Stimulated activated CD8-positive, alpha-beta memory T cell treated with anti-CD3 and anti-CD28 coated beads, Interleukin-7, amount 100 ng/mL, for 4 hours (primary cell): ENCODE results near the gene CRY1.
"Not testable (repeated sequence)": the region's sequence is repeated elsewhere in the genome, so short reads cannot be mapped to it uniquely, and the experiment has no call there.

Source experiments
- DNase-seq, 2 donors: peaks; one replicate each; pipeline ENCODE4 v3.0.0-alpha.2; 2020; ENCODE audit warnings: low read depth in 2 of 2

CRY1 gene

DNA sequence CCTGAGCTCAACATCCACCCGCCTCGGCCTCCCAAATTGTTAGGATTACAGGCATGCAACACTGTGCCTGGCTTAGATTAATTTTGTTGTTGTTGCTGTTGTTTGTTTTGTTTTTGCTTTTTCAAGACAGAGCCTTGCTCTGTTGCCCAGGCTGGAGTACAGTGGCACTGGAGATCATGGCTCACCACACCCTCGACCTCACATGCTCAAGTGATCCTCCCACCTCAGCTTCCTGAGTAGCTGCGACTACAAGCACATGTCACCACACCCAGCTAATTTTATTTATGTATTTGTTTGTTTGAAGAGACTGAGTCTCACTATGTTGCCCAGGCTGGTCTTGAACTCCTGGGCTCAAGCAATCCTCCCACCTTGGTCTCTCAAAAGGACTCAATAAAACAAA is 26.7 kb downstream of the CRY1 start:
- DNase-seq = no peak

DNA sequence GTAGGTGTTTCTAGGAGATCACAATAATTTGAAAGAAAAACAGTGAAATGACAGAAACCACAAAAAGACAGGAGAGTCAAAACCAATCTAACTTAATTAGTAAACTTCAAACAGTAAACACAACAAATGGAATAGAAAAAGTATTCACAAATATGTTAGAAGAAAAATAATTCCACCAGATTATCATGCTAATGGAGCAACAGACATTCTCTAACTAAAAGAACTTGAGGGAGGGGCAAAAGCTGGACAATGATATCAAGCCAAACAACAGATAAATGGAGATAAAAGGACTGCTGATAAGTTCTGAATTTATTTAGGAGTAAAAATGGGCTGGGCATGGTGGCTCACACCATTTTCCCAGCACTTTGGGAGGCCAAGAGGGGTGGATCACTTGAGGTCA is 28.7 kb downstream of the CRY1 start:
- no peak for DNase-seq

DNA sequence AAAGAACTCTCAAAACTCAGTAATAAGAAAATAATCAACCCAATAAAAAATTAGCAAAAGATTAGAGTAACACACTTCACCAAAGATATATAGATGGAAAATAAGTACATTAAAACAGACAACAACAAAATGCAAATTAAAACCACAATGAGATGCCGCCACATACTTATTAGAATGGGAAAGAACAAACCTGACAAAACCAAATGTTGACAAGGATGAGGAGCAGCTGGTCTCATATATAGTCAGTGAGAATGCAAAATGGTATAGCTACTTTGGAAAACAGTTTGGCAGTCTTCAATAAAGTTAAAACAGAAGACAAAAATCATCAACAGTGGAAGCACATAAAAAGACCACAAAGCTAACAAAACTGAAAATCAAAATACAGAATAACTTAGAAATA is 29.1 kb downstream of the CRY1 start:
- DNase-seq = no peak

DNA sequence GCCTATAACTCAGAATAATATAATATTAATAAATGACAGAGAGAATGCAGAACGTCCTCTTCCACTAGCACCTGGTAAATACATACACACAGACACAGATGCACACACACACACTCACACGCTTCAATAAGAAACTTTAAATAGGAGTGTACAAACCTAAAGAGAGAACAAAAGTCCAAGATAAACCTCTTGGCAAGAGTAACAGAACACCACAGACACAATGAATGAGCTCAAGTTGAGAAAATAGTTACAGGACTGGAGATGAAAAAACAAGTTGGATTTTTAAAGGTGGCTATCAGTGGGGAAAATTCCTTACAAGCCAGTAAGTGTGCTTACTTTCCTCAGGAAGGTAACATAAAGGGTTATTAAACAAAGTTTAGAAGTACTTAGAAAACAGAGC is 35.2 kb downstream of the CRY1 start:
- DNase-seq = no peak

DNA sequence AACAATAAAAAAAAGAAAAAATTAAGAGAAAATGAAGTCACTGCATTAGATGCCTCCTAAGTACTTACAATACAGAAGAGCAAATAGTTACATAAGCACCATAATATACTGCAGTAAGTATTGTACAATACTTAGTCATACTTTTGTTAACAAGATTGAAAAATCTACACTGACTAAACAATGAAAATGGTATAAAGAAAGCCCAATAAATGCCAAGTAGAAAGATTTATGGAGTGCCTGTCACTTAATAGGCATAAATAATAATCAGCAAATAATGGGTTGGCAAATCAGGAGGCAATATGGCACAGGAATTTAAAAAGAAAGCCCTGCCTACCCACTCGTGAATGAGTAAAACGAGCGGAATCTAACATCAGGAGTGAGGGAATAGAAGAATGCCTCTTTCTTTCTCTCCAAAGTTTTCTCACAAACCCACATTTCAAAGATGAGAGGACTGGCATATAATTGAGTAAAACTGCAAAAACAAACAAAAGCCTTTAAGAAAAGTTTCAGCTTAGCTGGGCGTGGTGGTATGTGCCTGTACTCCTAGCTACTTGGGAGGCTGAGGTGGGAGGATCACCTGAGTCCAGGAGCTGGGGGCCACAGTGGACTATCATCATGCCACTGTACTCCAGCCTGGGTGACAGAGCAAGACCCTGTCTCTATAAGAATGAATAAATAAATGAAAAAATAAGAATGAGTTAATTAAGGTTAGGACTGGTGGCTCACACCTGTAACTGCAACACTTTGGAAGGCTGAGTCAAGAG is 36.1 kb downstream of the CRY1 start:
- no peak for DNase-seq

DNA sequence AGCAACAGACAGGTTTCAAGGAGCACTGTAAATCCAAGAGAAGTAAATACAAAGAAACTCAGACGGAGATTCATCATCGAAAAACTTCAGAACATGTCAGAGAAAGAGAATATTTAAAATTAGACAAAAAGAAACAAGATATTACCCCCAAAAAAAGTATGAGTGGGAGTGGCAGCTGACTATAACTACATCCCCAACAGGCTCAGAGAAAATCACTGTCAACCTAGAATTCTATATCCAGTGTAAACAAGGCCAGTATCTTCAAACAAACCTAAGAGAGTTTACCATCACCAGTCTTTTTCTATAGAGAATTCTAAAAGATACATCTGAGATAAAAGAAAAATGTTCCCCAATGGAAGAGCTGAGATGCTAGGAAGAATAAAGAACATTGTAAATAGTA is 39.6 kb downstream of the CRY1 start:
- no peak for DNase-seq

DNA sequence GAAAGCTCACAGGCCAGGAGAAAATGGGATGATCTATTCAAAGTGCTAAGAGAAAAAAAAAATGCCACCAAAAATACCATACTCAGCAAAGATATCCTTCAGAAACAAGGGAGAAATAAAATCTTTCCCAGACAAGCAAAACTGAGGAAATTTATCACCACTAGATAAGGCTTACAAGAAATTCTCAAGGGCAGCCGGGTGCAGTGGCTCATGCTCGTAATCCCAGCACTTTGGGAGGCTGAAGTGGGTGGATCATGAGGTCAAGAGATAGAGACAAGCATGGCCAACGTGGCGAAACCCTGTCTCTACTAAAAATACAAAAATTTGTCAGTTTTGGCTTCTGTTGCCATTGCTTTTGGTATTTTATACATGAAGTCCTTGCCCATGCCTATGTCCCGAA is 48.2 kb downstream of the CRY1 start:
- no peak for DNase-seq

DNA sequence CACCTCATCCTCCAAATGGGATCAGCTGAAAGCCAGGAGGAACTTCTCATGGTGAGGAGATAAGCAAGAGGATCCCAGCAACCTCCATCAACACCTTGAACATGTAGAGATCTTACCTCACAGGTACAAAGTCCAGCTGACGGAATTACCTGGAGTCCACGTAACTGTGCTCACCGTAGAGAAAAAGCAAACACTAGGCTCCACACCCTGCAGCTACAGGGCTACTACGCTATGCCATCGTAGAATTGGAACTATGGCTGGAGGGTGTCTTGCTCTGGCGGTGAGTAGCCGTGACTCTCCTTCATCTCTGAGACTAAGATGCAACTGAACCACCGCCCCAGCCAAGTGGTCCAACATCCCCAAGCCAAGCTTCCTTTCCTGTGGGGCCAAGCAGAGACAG is 50.5 kb downstream of the CRY1 start:
- DNase-seq = no peak

DNA sequence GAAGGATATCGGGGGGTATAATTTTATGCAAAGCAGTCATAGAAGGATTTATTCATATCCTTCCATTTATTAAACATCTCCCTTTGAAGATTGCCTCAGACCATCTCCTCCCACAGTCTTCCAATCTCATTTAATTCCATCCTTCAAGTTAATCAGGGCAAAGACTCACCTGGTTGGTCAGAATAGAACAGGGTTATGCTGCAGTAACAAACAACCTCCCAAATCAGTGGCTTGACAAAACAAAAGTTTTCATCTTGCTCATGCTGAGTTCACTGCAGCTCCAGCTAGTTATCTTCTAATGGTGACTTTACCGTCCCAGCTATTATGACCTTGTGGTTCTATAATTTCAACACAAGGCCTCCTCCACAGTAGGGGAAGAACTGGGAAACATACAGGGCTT is 57.6 kb downstream of the CRY1 start:
- no peak for DNase-seq

DNA sequence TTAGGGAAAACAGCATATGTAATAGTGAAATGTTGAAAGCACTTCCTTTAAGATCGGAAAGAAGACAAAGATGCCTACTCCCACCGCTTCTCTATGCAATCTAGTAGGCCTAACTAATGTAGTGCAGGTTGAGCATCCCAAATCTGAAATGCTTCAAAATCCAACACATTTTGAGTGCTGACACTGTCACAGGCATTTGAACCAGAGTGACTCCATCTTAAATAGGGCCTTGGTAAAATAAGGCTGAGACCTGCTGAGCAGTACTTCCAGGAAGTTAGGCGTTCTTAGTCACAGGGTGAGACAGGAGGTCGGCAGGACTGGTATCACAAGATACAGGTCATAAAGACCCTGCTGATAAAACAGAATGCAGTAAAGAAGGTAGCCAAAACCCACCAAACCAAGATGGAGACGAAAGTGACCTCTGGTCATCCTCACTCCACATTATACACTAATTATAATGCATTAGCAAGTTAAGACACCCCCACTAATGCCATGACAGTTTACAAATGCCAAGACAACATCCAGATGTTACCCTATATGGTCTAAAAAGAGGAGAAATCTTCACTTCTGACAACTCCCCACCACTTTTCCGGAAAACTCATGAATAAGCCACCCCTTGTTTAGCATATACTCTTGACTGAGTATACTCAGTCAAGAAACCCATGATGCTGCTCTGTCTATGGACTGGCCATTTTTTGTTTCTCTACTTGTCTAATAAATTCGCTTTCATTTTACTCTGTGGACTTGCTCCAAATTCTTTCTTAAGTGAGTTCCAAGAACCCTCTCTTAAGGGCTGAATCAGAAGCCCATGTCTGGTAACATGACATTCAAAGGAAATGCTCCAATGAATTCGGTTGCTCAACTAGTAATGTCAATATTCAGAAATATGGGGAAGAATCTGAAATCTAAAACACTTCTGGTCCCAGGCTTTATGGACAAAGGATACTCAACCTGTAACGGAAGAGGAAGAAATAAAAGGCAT is 59.3 kb downstream of the CRY1 start:
- no peak for DNase-seq

DNA sequence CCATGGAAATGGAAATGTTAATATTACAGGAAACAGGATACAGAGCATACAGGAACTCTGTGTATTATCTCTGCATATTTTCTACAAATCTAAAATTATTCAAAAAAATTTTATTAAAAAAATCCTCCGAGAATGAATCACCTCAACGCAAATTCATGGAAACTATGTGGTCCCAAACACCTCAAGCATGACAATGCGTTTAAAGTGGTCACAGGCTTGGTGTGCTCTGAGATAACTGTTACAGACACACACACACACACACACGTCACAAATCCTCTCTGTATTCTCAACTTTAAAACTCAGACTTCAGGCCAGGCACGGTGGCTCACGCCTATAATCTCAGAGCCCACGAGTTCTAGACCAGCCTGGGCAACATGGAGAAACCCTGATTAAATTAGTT is 61.1 kb downstream of the CRY1 start:
- no peak for DNase-seq

DNA sequence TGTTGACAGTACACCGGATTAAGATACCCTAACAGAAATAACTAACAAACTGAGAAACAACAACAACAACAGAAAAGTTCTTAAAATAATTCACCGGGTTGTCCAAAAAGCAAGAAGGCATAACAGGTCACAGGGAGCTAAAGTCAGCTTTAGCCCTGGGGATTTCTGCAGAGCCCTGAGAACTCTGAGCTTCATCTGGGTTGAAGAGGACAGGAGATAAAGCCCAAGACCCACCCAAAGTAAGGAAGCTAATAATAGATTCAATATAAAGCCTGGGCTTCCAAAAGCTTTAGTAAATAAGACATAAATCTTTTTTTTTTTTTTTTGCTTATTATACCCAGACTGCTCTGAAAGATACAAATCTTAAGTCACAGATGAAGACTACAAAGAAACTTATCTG is 62.3 kb downstream of the CRY1 start:
- DNase-seq = no peak

DNA sequence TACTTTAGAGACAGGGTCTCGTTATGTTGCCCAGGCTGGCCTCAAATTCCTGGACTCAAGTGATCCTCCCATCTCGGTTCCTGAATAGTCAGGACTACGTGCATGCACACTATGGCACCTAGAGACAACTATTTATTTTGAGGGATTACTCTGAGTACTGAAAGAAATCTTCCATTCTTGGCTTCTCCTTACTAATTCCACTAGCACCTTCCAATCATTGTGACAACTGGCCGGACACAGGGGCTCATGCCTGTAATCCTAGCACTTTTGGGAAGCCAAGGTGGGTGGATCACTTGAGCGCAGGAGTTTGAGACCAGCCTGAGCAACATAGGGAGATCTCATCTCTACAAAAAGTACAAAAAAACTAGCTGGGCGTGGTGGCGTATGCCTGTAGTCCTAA is 64.3 kb downstream of the CRY1 start:
- DNase-seq = no peak

DNA sequence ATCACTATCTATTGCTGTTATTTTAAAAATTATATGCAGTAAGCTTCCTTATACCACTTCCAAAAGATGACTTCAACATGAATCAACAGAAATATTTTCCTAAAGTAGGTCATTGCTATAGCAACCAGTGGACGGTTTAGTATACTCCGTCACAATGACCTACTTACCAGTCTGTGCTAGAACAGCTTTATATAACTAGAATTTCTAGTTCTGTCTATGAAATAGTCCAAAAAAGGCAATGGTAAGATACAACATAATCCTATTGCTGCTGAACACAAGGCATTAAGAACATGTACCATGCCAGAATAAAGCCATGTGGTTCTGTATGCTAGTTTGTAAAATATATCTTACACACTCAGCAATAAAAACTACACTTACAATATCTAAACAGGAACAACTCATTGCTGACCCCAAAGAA is 65.7 kb downstream of the CRY1 start:
- no peak for DNase-seq

DNA sequence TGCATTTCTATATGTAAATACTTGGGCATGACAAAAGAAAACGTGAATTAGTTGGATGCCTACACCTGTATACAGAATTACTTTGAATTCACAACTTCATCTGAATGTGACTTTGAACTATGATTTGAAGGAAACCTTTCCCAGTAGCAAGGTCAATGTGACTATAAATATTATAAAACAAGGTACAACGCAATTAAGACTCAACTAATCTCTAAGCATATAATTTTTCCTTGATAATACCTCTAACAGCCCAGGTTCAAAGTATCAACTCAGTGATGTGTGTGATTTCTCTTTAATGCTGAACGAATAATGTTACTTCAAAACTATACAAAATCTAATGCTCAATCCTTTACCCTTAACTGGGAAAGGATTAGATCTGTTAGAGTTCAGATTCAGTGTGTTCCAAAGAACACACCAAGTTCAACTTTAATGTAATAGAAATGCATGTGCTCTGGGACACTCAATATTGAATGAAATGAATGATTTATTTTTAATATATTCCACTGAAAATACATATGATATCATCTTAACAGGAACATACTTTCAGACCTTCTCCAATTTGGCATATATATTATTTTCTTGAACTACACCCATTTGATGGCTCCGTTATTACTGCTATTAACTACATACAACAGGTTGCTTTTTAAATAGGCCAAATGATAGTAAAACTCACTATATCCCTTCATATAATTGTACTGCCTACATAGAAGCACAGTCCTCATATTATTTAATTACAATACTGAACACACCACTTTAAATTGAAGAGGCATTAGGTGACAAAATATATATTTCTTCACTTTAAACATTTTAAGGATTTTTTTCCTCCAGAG is 66.3 kb downstream of the CRY1 start:
- DNase-seq = no peak

DNA sequence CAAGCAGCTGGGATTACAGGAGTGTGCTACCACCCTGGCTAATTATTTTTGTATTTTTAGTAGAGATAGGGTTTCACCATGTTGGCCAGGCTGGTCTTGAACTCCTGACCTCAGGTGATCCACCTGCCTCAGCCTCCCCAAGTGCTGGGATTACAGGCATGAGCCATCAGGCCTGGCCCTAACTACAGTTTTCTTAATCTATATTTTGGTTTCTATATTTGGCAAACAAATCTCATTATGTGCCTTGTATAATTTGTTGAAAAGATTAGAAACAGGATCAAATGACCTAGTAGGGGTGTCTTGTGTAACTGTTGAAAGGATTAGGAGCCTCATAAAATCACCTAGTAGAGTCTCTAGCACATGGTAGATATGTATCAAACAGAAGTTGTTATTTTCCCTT is 67.0 kb downstream of the CRY1 start:
- DNase-seq = not testable (repeated sequence)

DNA sequence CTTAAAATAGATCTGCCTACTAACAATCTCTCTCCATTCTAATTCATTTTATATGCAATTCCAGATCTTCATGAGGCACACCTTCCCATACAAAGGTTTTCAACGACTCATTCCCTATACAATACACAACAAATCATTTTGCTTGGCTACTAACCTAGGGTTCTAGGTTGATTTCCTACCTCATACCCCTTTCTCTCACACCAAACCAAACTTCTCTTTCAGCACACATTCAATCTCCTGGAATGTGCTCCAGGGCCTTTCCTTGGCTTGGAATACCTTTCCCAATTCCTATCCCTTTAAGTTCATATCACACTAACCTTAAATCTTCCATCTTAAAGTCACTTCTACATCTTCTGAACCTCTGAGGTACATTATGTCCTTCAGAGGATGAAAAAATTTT is 67.7 kb downstream of the CRY1 start:
- no peak for DNase-seq

DNA sequence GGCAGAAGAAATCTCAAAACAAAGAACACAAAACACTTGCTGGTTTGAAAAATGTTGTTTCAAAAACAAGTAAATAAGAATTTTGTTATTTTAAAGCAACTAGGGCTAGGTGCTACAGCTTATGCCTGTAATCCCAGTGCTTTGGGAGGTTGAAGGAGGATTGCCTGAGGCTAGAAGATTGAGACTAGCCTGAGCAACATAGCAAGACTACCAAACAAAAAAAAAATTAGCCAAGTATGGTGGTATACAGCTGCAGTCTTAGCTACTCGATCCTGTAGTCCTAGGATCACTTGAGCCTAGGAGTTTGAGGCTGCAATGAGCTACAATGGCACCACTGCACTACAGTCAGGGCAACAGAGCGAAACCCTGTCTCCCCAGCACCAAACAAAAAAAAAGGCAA is 73.8 kb downstream of the CRY1 start:
- no peak for DNase-seq

DNA sequence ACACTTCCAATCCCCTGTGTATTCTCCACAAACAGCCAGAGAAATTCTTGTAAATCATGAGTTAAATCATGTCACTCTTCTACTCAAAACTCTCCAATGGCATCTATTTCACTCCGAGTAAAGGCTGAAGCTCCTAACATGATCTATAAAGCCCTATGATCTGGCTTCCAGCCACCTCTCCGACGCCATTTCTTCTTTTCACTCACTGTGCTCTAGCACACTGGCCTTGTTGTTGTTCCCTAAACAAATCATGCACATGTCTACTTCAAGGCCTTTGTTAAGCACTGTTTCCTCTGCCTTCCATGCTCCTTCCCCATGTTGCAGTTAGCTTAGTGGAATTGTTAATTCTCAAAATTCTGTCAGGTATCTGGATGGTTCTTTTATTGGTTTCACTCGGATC is 76.3 kb downstream of the CRY1 start:
- no peak for DNase-seq

DNA sequence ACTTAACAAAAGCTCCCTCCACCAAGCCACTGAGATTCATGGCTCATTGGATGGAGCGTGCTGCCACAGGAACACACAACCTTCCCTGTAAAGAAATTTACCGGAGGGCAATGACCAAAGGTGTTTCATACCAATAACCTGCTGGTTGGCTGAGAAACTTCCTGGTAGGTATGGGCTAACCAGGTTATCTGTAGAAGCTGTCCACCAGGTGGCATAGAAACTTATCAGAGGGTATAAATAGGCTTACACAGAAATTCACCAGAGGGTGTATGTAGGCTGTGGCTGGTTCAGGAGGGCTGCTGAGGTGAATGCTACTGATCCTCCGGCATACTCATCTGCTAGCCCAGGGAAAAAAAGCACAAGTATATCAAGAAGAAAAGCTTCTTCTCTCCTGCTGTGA is 79.3 kb downstream of the CRY1 start:
- no peak for DNase-seq

DNA sequence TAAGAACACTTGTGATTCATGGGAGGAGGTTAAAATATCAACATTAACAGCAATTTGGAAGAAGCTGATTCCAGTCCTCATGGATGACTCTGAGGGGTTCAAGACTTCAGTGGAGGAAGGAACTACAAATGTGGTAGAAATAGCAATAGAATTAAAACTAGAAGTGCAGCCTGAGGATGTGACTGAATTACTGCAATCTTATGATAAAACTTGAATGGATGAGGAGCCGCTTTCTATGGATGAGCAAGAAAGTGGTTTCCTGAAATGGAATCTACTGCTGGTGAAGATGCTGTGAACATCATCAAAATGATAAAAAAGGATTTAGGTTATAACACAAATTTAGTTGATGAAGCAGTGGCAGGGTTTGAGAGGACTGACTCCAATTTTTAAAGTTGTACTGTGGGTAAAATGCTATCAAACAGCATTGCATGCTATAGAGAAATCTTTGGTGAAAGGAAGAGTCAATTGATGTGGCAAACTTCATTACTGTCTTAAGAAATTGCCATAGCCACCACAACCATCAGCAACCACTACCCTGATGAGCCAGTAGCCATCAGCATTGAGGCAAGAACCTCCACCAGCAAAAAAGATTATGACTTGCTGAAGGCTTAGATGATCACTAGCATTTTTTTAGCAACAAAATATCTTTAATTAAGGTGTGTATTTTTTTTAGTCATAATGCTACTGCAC is 80.5 kb downstream of the CRY1 start:
- DNase-seq = no peak

DNA sequence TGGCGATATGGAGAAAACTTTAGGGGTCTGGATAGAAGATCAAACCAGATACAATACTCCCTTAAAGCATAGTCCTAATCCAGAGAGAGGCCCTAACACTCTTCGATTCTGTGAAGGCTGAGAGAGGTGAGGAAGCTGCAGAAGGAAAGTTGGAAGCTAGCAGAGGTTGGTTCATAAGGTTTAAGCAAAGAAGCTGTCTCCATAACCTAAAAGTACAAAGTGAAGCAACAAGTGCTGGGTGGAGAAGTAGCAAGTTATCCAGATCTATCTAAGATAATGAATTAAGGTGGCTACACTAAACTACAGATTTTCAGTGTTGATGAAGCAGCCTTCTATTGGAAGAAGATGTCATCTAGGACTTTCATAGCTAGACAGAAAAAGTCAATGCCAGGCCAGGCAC is 81.8 kb downstream of the CRY1 start:
- DNase-seq = no peak
